ENCODE data around the gene HORMAD2. TPM values are rescaled to one million over a fixed set of nuclear protein-coding genes. Genes with fewer than 3 reads are reported as not detected.
A peak's percentile ranks its signal among the peaks of the same experiment; 100 is the strongest.

HORMAD2 gene
- polyA plus RNA-seq, 2 of the 4 experiments (the other 2 are of a cell fraction), result not detected

- TF ChIP-seq CEBPB (IDR thresholded peaks at IDR 0.05), result no peak
Measured at GRCh38 chr22:30188911-30189310, 108.6 kb downstream of the HORMAD2 start (continued).

GRCh38 chr22:30190574-30190973, 110.3 kb downstream of the HORMAD2 start:
- peaks cover 65% of the 10 kb centered on the region for H3K4me1 ChIP-seq
- WGBS (ENCODE audit: missing lambda C conversion rate), result 95% methylated on average over 1 of the region's 1 CpG
- ChIA-PET POLR2A (no interaction called here), CTCF (interaction anchor here (1.4 to 3.9 kb wide), 4 partner anchors 13 to 82 kb away, joined by 3 to 20 read pairs (median 6); no protein-coding TSS in a partner anchor)
- H3K4me3 ChIP-seq, result no peak overlapping the region
- TF ChIP-seq NFE2L2 (conservative IDR thresholded peaks at IDR 0.05; ENCODE audit: low read length) (no peak), HEYL (CRISPR knock-in tag; IDR thresholded peaks at IDR 0.05) (no peak), MAZ (IDR thresholded peaks at IDR 0.05; ENCODE audit: borderline replicate concordance, low read depth, low read length) (no peak), RARB (CRISPR knock-in tag; IDR thresholded peaks at IDR 0.05) (no peak), ATOH8 (CRISPR knock-in tag; IDR thresholded peaks at IDR 0.05; ENCODE audit: low read depth) (no peak), MAFK (IDR thresholded peaks at IDR 0.05; ENCODE audit: partially characterized antibody) (no peak), CBX2 (IDR thresholded peaks at IDR 0.05; ENCODE audit: borderline replicate concordance, low read depth) (no peak), FOSB (CRISPR knock-in tag; IDR thresholded peaks at IDR 0.05) (no peak)
- H3K4me2 ChIP-seq, result peak overlapping the region; percentile 17; the same call in 2 of the 3 replicates
- peaks cover 9% of the 10 kb centered on the region; the same call in 2 of the 3 replicates for H3K9me3 ChIP-seq
- DNase-seq (ENCODE audit: low read depth in 1 of 2, low spot score in 1 of 2) (no peak), FAIRE-seq (no peak), ATAC-seq (no peak)
- H3K27ac ChIP-seq, result peak overlapping the region; percentile 95 to 100

- FAIRE-seq, result no peak
- Histone ChIP-seq H3K4me2 (peak overlapping the region; percentile 17; the same call in 2 of the 3 replicates), H3K27ac (peak overlapping the region; percentile 95 to 100), H3K9me3 (peaks cover 9% of the 10 kb centered on the region; the same call in 2 of the 3 replicates), H3K4me3 (no peak overlapping the region), H3K4me1 (peaks cover 63% of the 10 kb centered on the region)
- no peak for ATAC-seq
- ChIA-PET CTCF (interaction anchor here (1.4 to 3.9 kb wide), 4 partner anchors 13 to 83 kb away, joined by 3 to 20 read pairs (median 6); no protein-coding TSS in a partner anchor), POLR2A (no interaction called here)
- TF ChIP-seq MAFK (IDR thresholded peaks at IDR 0.05; ENCODE audit: partially characterized antibody) (peak; percentile 43), FOSL2 (IDR thresholded peaks at IDR 0.05) (no peak), FOSL2 (CRISPR knock-in tag; IDR thresholded peaks at IDR 0.05) (no peak)
- WGBS (ENCODE audit: missing lambda C conversion rate), result 47% methylated on average over 3 of the region's 3 CpGs
- DNase-seq (ENCODE audit: low read depth in 1 of 2, low spot score in 1 of 2), result peak in 1 of 2 experiments; percentile 46
Measured at GRCh38 chr22:30191040-30191701, 110.9 kb downstream of the HORMAD2 start.

- H3K27ac ChIP-seq, result peak overlapping the region; percentile 95 to 100
- no peak overlapping the region for H3K4me2 ChIP-seq
- no peak overlapping the region for H3K4me3 ChIP-seq
- peaks cover 63% of the 10 kb centered on the region for H3K4me1 ChIP-seq
- FAIRE-seq (no peak), DNase-seq (ENCODE audit: low read depth in 1 of 2, low spot score in 1 of 2) (no peak), ATAC-seq (no peak)
- TF ChIP-seq HDAC2 (IDR thresholded peaks at IDR 0.05) (no peak), HOXB5 (CRISPR knock-in tag; IDR thresholded peaks at IDR 0.05) (no peak), MAFK (IDR thresholded peaks at IDR 0.05; ENCODE audit: partially characterized antibody) (no peak), ELK1 (IDR thresholded peaks at IDR 0.05; ENCODE audit: low read depth, low read length) (no peak), BHLHE40 (IDR thresholded peaks at IDR 0.05; ENCODE audit: low read depth, low read length) (no peak), ATOH8 (CRISPR knock-in tag; IDR thresholded peaks at IDR 0.05; ENCODE audit: low read depth) (no peak), PHF8 (IDR thresholded peaks at IDR 0.05; ENCODE audit: borderline replicate concordance, low read depth) (no peak), HEYL (CRISPR knock-in tag; IDR thresholded peaks at IDR 0.05) (no peak), FOXS1 (CRISPR knock-in tag; IDR thresholded peaks at IDR 0.05) (no peak)
- H3K9me3 ChIP-seq, result peaks cover 9% of the 10 kb centered on the region; the same call in 2 of the 3 replicates
- WGBS (ENCODE audit: missing lambda C conversion rate), result 96% methylated on average over 1 of the region's 1 CpG
- POLR2A ChIA-PET, result no interaction called here
- CTCF ChIA-PET, result interaction anchor here (3.9 kb wide), 1 partner anchor 84 kb away, joined by 20 read pairs; no protein-coding TSS in a partner anchor
Measured at GRCh38 chr22:30192427-30192826, 112.2 kb downstream of the HORMAD2 start.

Data from A549 (cell line).